Pancreas (tissue), 10 donors: Measurements from ENCODE around the gene SIGLEC10. TPM values are rescaled to one million over a fixed set of nuclear protein-coding genes. Genes with fewer than 3 reads are reported as not detected.

ENCODE experiments used
- ATAC-seq, 4 donors: fragments of 200-7000 bp; cut with Tn5 transposase; one replicate each; pipeline versions ENCODE4 v1.8.0 to v1.9.1; 2020; ENCODE audit warnings: mild to moderate bottlenecking in 4 of 4, moderate library complexity in 4 of 4
- DNase-seq, 6 donors: peaks; one replicate each; pipeline ENCODE4 v3.0.0-alpha.2; 2020
- FAIRE-seq: peaks from 2 replicates; lab custom pipeline; 2012; peaks lifted over from hg19 to GRCh38; lab: Jason Lieb, UNC
- H3K27ac ChIP-seq, 4 donors: fragments of 200-600 bp; sonication (generic); 1 replicate in 3 of 4; 2 replicates in 1 of 4; pipeline versions ENCODE4 v1.5.0 to v1.8.0; 2020
- H3K27me3 ChIP-seq, 4 donors: fragments of 200-600 bp; one replicate each; pipeline ENCODE4 v1.8.0; 2021
- H3K36me3 ChIP-seq, 3 donors: fragments of 200-600 bp; sonication (generic) in 1 of 3; one replicate each; pipeline versions ENCODE4 v1.5.0 to v1.8.0; 2020 to 2021
- H3K4me1 ChIP-seq, 3 donors: fragments of 200-600 bp; one replicate each; pipeline ENCODE4 v1.8.0; 2021
- H3K4me3 ChIP-seq, 4 donors: fragments of 200-600 bp; sonication (generic) in 2 of 4; one replicate each; pipeline versions ENCODE4 v1.5.0 to v1.8.0; 2020 to 2021
- H3K9me3 ChIP-seq, 4 donors: fragments of 200-600 bp; one replicate each; pipeline ENCODE4 v1.8.0; 2021
- WGBS, 2 donors: extraction: QIAGEN DNeasy Blood & Tissue Kit; methylation state at CpG; one replicate each; pipeline ENCODE4 v1.1.7; 2013; 5-methylcytosine and 5-hydroxymethylcytosine counted together
- intact Hi-C, 3 donors: fragments of 100-400 bp; cut with DNase I; formaldehyde crosslinking; loops; one replicate each; pipeline versions ENCODE4 v1.11.1 to v1.14.2; 2022
- polyA plus RNA-seq, 2 donors: library from polyadenylated mRNA; stranded (reverse); fragments of 200-250 nt; gene quantifications; one replicate each; pipeline ENCODE4 v1.2.3, GENCODE V29; 2013
- total RNA-seq, 6 donors: library from RNA; stranded (reverse); fragmentation: NEBNext Ultra II Directional in 4 of 6; extraction: Animal tissue kit (Norgen Biotek cat#: 25700) in 4 of 6; gene quantifications; one replicate each; pipeline versions ENCODE4 v1.2.1 to v1.2.4, GENCODE V29; 2021 to 2023
- TF ChIP-seq, protein P1 (sequence below), 4 donors: fragments of 200-600 bp; sonication (generic) in 3 of 4; IDR thresholded peaks; one replicate each; pipeline versions ENCODE4 v1.5.0 to v1.8.0; 2021; ENCODE audit warnings: antibody characterized with exemption in 4 of 4
- donor health status: healthy with polysubstance abuse.
- donor health status: DM: no; HTN: no; CAD: no; lungs with moderate emphysema.
- donor health status: DM: no; HTN: no; CAD: no.
- donor health status: control.
- donor health status: control.
- donor health status: Bipolar disorder and iron deficiency.
- donor health status: DM: yes; HTN: yes; CAD: no.
- donor health status: DM: no; HTN: no; CAD: no.
- donor health status: DM: no; HTN: no; CAD: no.
- donor health status: DM: yes; HTN: yes; CAD: no.

Gene SIGLEC10
- total and polyA plus RNA-seq, 8 donors = 0.08 to 10.1 (median 1.7) TPM

DNA sequence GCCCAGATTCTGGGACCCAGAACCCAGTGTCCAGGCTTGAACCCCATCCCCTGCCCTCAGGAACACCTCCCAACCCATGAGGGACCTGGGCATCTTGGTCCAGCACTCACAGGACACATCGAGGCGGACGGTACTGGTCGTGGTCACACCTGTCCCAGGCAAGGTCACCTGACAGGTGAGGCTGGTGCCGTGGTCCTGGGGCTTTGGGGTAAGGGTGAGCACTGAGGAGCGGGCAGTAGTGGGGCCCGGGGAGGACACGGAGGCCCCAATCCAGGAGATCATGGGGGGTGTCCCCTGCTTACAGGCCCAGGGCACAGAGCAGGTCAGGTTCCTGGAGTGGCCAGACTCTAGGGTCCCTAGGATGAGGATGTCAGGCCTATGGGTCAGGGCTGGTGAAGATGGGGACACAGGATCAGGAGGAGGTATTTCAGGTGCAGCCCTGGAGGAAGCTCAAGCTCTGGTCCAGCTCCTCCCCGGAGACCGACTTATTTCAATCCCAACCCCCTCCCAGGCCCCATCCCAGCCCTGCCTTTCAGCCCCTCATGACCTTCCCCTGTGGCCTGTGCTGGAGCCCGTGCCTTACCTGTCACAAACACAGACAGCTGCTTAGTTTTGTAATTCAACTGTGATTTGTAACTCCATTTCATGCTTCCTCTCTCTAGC lies 40.0 kb upstream of the SIGLEC10 start:
- Histone ChIP-seq H3K4me1 (no peaks in the 10 kb centered on the region), H3K36me3 (no peaks in the 10 kb centered on the region), H3K4me3 (no peak overlapping the region), H3K27me3 (no peaks in the 10 kb centered on the region), H3K9me3 (no peaks in the 10 kb centered on the region), H3K27ac (no peak overlapping the region)
- TF ChIP-seq, protein P1, sequence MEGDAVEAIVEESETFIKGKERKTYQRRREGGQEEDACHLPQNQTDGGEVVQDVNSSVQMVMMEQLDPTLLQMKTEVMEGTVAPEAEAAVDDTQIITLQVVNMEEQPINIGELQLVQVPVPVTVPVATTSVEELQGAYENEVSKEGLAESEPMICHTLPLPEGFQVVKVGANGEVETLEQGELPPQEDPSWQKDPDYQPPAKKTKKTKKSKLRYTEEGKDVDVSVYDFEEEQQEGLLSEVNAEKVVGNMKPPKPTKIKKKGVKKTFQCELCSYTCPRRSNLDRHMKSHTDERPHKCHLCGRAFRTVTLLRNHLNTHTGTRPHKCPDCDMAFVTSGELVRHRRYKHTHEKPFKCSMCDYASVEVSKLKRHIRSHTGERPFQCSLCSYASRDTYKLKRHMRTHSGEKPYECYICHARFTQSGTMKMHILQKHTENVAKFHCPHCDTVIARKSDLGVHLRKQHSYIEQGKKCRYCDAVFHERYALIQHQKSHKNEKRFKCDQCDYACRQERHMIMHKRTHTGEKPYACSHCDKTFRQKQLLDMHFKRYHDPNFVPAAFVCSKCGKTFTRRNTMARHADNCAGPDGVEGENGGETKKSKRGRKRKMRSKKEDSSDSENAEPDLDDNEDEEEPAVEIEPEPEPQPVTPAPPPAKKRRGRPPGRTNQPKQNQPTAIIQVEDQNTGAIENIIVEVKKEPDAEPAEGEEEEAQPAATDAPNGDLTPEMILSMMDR (IDR thresholded peaks at IDR 0.05) = no peak
- ATAC-seq = no peak
- no peak for FAIRE-seq
- peak in 1 of 6 donors; percentile 43 for DNase-seq
- intact Hi-C loops = no loop called here
- WGBS, 2 donors = 51 to 64% methylated on average over 11 of the region's 11 CpGs

DNA sequence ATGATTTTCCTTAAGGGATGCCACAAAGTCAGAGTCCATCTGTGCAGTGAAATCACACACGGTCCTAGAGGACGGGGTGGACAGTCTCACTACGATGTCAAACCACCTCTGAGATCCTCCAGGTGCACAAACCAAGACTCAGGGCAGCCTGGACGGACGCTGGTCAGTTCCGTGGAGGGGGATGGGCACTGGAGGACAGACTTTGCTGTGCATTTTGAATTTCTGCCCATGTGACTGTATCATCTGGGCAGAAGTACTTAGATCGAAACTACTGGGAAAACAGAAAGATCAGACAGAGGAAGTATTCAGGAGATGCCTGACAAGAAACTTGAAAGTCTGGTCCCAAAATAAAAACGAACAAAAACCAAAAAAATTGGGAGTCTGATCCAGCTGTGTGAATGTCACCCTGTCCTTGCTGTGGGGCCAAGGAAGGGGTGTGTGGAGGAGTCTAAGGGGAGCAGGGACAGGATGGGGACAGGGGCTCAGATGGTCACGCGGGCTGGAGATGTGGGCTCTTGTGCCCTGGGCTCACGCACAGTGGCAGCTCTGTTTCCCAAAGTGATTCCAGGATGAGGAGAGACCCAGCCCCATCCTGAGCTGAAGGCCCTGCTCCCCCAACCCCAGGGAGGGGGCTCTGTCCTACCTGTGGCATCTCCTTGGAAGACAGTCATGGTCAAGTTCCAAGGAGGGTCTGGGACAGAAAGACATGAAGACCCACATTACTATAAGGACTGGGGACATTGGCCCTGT lies 39.3 kb upstream of the SIGLEC10 start:
- WGBS, 2 donors = 46 to 56% methylated on average over 11 of the region's 11 CpGs
- Histone ChIP-seq H3K27me3 (no peaks in the 10 kb centered on the region), H3K4me1 (no peaks in the 10 kb centered on the region), H3K36me3 (no peaks in the 10 kb centered on the region), H3K9me3 (no peaks in the 10 kb centered on the region), H3K27ac (no peak overlapping the region), H3K4me3 (no peak overlapping the region)
- DNase-seq = no peak
- FAIRE-seq = no peak
- TF ChIP-seq, protein P1 (IDR thresholded peaks at IDR 0.05) = no peak
- ATAC-seq = peak in 1 of 4 donors; percentile 57
- intact Hi-C loops = no loop called here

DNA sequence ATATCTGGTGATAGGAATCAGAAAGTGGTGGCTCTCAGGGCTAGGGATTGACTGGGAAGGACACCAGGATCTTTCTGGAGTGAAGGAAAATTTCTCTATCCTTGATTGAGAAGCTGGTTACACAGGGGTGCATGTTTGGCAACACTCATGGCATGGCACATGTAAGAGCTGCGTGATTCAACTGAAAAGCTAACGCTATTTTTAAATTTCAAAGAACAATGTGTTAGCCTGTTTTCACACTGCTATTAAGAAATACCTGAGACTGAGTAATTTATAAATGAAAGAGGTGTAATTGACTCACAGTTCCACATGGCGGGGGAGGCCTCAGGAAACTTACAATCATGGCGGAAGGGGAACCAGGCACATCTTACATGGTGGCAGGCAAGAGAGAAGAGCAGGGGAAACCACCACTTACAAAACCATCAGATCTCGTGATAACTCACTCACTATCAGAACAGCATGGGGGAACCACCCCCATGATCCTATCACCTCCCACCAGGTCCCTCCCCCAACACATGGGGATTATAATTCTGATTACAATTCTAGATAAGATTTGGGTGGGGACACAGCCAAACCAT lies 33.4 kb upstream of the SIGLEC10 start:
- FAIRE-seq (no peak), DNase-seq (no peak), ATAC-seq (no peak)
- 54 to 75% methylated on average over 5 of the region's 5 CpGs for WGBS, 2 donors
- no peaks in the 10 kb centered on the region for H3K4me1 ChIP-seq
- TF ChIP-seq, protein P1 (IDR thresholded peaks at IDR 0.05) = no peak
- intact Hi-C loops = no loop called here
- no peak overlapping the region for H3K4me3 ChIP-seq
- no peaks in the 10 kb centered on the region for H3K27me3 ChIP-seq
- H3K9me3 ChIP-seq = no peaks in the 10 kb centered on the region
- H3K36me3 ChIP-seq = no peaks in the 10 kb centered on the region
- H3K27ac ChIP-seq = no peak overlapping the region

DNA sequence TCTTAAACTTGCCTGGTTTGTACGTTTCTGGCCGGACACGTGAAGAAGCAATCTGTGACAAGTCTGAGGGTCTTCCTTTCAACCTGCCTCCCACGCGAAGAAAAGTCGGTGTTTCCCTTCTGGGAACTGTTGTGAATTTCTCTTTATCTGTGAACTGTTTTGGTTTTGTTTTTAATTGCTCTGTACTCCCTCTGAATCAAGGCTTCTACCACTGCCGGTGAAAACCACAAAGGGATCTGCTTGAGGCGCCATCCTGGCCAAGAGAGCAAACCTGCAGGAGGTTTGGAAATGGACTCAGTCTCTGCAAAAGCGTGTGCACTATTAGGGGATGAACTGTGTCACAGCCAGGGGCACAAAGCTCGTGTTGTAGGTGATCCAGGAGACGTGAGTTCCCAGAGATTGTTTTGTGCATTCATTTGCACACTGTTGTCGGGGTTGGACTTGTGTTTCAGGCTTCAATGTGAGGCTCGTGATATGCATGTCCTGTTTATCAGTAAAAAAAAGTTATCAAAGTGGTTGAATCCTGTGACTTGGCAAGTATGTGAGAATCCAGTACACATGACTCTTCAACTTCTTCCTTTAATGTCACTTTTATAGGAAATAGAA lies 31.1 kb upstream of the SIGLEC10 start:
- Histone ChIP-seq H3K36me3 (no peaks in the 10 kb centered on the region), H3K27ac (no peak overlapping the region), H3K4me1 (no peaks in the 10 kb centered on the region), H3K9me3 (no peaks in the 10 kb centered on the region), H3K4me3 (no peak overlapping the region), H3K27me3 (no peaks in the 10 kb centered on the region)
- intact Hi-C loops = no loop called here
- 48 to 55% methylated on average over 13 of the region's 13 CpGs for WGBS, 2 donors
- TF ChIP-seq, protein P1 (IDR thresholded peaks at IDR 0.05) = no peak
- ATAC-seq (no peak), DNase-seq (no peak), FAIRE-seq (no peak)
